Caki2 (cell line): ENCODE data around the gene DNAJC15. TPM values are rescaled to one million over a fixed set of nuclear protein-coding genes. Genes with fewer than 3 reads are reported as not detected.
"Not testable (repeated sequence)": the region's sequence is repeated elsewhere in the genome, so short reads cannot be mapped to it uniquely, and the experiment has no call there.

Source experiments
- DNase-seq: peaks from one replicate; pipeline ENCODE4 v3.0.0-alpha.2; 2015; ENCODE audit warnings: low read depth
- in situ Hi-C: cut with HindIII; loops from 2 replicates; pipeline ENCODE4 v1.10.0; 2016; ENCODE audit warnings: low sequenced_read_pairs, low pct_unique_long_range_greater_than_20kb, mixed read lengths
- total RNA-seq: library from RNA; depleted of rRNA; stranded (reverse); fragments of >200 nt; shearing (Covaris generic); gene quantifications from 2 replicates; pipeline ENCODE4 v1.2.3, GENCODE V29; 2014; ENCODE audit warnings: low replicate concordance

The DNAJC15 gene
- total RNA-seq, 1 experiment from 2014 or later, result 0.03 TPM

- no peak for DNase-seq
- in situ Hi-C loops, result no loop called here
Measured at GRCh38 chr13:43036351-43037250, 13.2 kb downstream of the DNAJC15 start.

- no peak for DNase-seq
- in situ Hi-C loops, result no loop called here
Measured at GRCh38 chr13:43039966-43040365, 16.6 kb downstream of the DNAJC15 start.

- in situ Hi-C loops, DNase-seq: not testable (repeated sequence)
Measured at GRCh38 chr13:43040581-43041368, 17.4 kb downstream of the DNAJC15 start.

- no peak for DNase-seq
- in situ Hi-C loops, result no loop called here
Measured at GRCh38 chr13:43041369-43041921, 18.1 kb downstream of the DNAJC15 start.

GRCh38 chr13:43042410-43042921 is 19.1 kb downstream of the DNAJC15 start:
- in situ Hi-C loops, result no loop called here

GRCh38 chr13:43044720-43045301 is 21.4 kb downstream of the DNAJC15 start:
- in situ Hi-C loops, result no loop called here
- DNase-seq, result no peak

More at GRCh38 chr13:43042410-43042921, 19.1 kb downstream of the DNAJC15 start:
- no peak for DNase-seq

GRCh38 chr13:43045302-43045773 is 22.0 kb downstream of the DNAJC15 start:
- peak; percentile 45 for DNase-seq
- in situ Hi-C loops, result not testable (repeated sequence)

GRCh38 chr13:43046259-43046658 is 22.9 kb downstream of the DNAJC15 start:
- no peak for DNase-seq
- in situ Hi-C loops, result no loop called here

- in situ Hi-C loops, result no loop called here
- peak; percentile 15 for DNase-seq
Measured at GRCh38 chr13:43054803-43055802, 31.7 kb downstream of the DNAJC15 start.

- no peak for DNase-seq
- in situ Hi-C loops, result no loop called here
Measured at GRCh38 chr13:43057653-43058317, 34.4 kb downstream of the DNAJC15 start.

GRCh38 chr13:43058318-43058674 is 34.9 kb downstream of the DNAJC15 start:
- DNase-seq, result peak; percentile 65
- in situ Hi-C loops, result no loop called here

GRCh38 chr13:43058831-43059230 is 35.4 kb downstream of the DNAJC15 start:
- in situ Hi-C loops, result no loop called here
- no peak for DNase-seq

- DNase-seq, in situ Hi-C loops: not testable (repeated sequence)
Measured at GRCh38 chr13:43059779-43060178, 36.4 kb downstream of the DNAJC15 start.

GRCh38 chr13:43060806-43061205 is 37.4 kb downstream of the DNAJC15 start:
- DNase-seq, in situ Hi-C loops: not testable (repeated sequence)

GRCh38 chr13:43061496-43062280 is 38.3 kb downstream of the DNAJC15 start:
- DNase-seq, result no peak

GRCh38 chr13:43071824-43072223 is 48.4 kb downstream of the DNAJC15 start:
- DNase-seq, result no peak
- in situ Hi-C loops, result no loop called here

More at GRCh38 chr13:43061496-43062280, 38.3 kb downstream of the DNAJC15 start:
- in situ Hi-C loops, result no loop called here
